Heart right ventricle (tissue), 16 donors: ENCODE data around the gene PRDM15. TPM values are rescaled to one million over a fixed set of nuclear protein-coding genes. Genes with fewer than 3 reads are reported as not detected.
A peak's percentile ranks its signal among the peaks of the same experiment; 100 is the strongest.

ENCODE experiments used
- ATAC-seq, 8 donors: fragments of 200-7000 bp; cut with Tn5 transposase; one replicate each; pipeline ENCODE4 v1.9.1; 2020; ENCODE audit warnings: mild to moderate bottlenecking in 8 of 8, moderate library complexity in 8 of 8, moderate number of reproducible peaks in 1 of 8
- DNase-seq, 2 donors: peaks; one replicate each; pipeline ENCODE4 v3.0.0-alpha.2; 2020
- H3K27ac ChIP-seq, 10 donors: fragments of 200-600 bp; sonication (generic) in 2 of 10; one replicate each; pipeline versions ENCODE4 v1.5.0 to v1.8.0; 2020 to 2022; ENCODE audit warnings: mild to moderate bottlenecking in 3 of 10
- H3K27me3 ChIP-seq, 7 donors: fragments of 200-600 bp; one replicate each; pipeline ENCODE4 v1.8.0; 2021 to 2022; ENCODE audit warnings: mild to moderate bottlenecking in 2 of 7
- H3K36me3 ChIP-seq, 9 donors: fragments of 200-600 bp; sonication (generic) in 1 of 9; one replicate each; pipeline versions ENCODE4 v1.5.0 to v1.8.0; 2020 to 2022; ENCODE audit warnings: mild to moderate bottlenecking in 2 of 9
- H3K4me1 ChIP-seq, 9 donors: fragments of 200-600 bp; sonication (generic) in 1 of 9; one replicate each; pipeline versions ENCODE4 v1.5.0 to v1.8.0; 2020 to 2022; ENCODE audit warnings: mild to moderate bottlenecking in 4 of 9
- H3K4me3 ChIP-seq, 10 donors: fragments of 200-600 bp; sonication (generic) in 2 of 10; one replicate each; pipeline versions ENCODE4 v1.5.0 to v1.8.0; 2020 to 2022; ENCODE audit warnings: mild to moderate bottlenecking in 7 of 10, moderate library complexity in 2 of 10
- H3K9me3 ChIP-seq, 11 donors: fragments of 200-600 bp in 10 of 11; sonication (generic) in 2 of 11; one replicate each; pipeline versions ENCODE4 v1.5.0 to v1.8.0; 2013 to 2022; ENCODE audit warnings: mild to moderate bottlenecking in 2 of 11, control low read depth in 1 of 11, moderate library complexity in 1 of 11
- whole genome bisulfite sequencing, 2 donors: extraction: QIAGEN DNeasy Blood & Tissue Kit; methylation state at CpG; one replicate each; pipeline ENCODE4 v1.1.7; 2013; ENCODE audit warnings: inconsistent platforms in 1 of 2; 5-methylcytosine and 5-hydroxymethylcytosine counted together
- intact Hi-C, 10 donors: fragments of 100-400 bp; cut with DNase I; formaldehyde crosslinking; loops; one replicate each; pipeline versions ENCODE4 v1.11.1 to v1.14.2; 2022
- polyA plus RNA-seq, 2 donors: library from polyadenylated mRNA; stranded (reverse); fragments of 200-250 nt; gene quantifications; one replicate each; pipeline ENCODE4 v1.2.3, GENCODE V29; 2013
- total RNA-seq, 10 donors: library from RNA; stranded (reverse); fragmentation: NEBNext Ultra II Directional in 3 of 10; extraction: Animal tissue kit (Norgen Biotek cat#: 25700) in 3 of 10; gene quantifications; one replicate each; pipeline versions ENCODE4 v1.2.1 to v1.2.4, GENCODE V29; 2021 to 2023
- TF ChIP-seq, protein P1 (sequence below), 9 donors: fragments of 200-600 bp; sonication (generic) in 2 of 9; IDR thresholded peaks; one replicate each; pipeline versions ENCODE4 v1.5.0 to v1.8.0; 2021 to 2022; ENCODE audit warnings: antibody characterized with exemption in 9 of 9, mild to moderate bottlenecking in 5 of 9, moderate library complexity in 1 of 9
- donor health status: Arrhythmogenic right ventricular cardiomyopathy.
- donor health status: ischemic (EF 13 %, LVEDD 7.1; RV severe dilation, severe dysfunction).
- donor health status: healthy with polysubstance abuse.
- donor health status: DM: no; HTN: yes; CAD: no.
- donor health status: DM: no; HTN: no; CAD: no.
- donor health status: ischemic (EF 25% LVEDD 6.9; RV normal size, moderate dysfunction).
- donor health status: ischemic (EF 25% LVEDD 5.7; RV mildly dilated, moderate dysfunction).
- donor health status: healthy.
- donor health status: DM: yes; HTN: yes; CAD: no.
- donor health status: Ischemic cardiomyopathy.
- donor health status: ischemic (EF 35%, LVEDD 5.7; RV mildly dilated, moderate dysfunction).
- donor health status: nonischemic (EF 11% LVEDD 7.7; RV severe dilation, severe dysfunction).
- donor health status: DM: yes; HTN: yes; CAD: no.
- donor health status: PGD.
- donor health status: ischemic (EF 29% LVEDD 5.4; RV normal size, mild dysfunction).
- donor health status: nonischemic (EF 23%, LVEDD 6.1; RV moderate dilation, normal function).

The PRDM15 gene
- total and polyA plus RNA-seq, 12 donors, result 1.0 to 5.8 (median 3.2) TPM

DNA sequence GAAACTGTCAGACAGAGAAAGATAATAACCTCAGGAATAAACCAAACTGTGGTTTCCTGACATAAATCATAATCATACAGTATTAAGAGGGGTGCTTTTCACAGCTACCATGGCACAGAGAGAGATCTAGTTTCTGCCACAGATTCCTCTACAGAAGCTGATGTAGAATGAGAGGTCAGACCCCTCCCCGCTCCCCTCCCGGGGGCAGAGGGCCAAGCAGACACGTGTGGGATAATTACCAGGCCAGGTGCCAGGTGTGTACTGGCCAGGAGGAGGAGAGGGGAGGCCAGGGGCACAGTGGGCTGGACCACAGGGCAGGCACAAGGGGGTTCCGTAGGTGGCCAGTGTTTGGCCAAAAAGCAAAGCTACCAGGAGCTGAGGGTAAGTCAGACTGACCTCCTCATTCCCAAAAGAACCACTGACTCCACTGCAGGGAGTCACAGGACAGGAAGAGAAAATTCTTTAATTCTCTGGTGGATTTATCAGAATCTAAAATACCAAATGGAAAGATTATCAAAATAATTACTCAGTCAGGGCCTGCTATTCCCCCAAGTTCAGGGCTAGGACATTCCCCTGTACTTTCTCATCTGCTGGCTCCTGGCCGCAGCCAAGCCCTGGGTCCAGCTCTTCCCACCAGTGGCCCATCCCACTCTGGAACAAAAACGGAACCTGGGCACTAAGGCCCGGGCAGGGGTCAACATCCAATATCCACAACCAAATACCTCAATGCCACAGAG is 44.7 kb upstream of the PRDM15 start:
- H3K4me3 ChIP-seq, result peak overlapping the region in 3 of 10 donors; percentile 8 to 12 (median 10)
- TF ChIP-seq, protein P1, sequence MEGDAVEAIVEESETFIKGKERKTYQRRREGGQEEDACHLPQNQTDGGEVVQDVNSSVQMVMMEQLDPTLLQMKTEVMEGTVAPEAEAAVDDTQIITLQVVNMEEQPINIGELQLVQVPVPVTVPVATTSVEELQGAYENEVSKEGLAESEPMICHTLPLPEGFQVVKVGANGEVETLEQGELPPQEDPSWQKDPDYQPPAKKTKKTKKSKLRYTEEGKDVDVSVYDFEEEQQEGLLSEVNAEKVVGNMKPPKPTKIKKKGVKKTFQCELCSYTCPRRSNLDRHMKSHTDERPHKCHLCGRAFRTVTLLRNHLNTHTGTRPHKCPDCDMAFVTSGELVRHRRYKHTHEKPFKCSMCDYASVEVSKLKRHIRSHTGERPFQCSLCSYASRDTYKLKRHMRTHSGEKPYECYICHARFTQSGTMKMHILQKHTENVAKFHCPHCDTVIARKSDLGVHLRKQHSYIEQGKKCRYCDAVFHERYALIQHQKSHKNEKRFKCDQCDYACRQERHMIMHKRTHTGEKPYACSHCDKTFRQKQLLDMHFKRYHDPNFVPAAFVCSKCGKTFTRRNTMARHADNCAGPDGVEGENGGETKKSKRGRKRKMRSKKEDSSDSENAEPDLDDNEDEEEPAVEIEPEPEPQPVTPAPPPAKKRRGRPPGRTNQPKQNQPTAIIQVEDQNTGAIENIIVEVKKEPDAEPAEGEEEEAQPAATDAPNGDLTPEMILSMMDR (IDR thresholded peaks at IDR 0.05), result no peak
- DNase-seq (peak in 1 of 2 donors; percentile 42), ATAC-seq (peak; percentile 53 to 86 (median 69))
- intact Hi-C loops, result no loop called here
- H3K4me1 ChIP-seq, result peaks cover 6 to 79% (median 64%) of the 10 kb centered on the region in 9 donors
- peak overlapping the region; percentile 66 to 94 (median 84) for H3K27ac ChIP-seq
- peaks cover 0 to 5% (median 0%) of the 10 kb centered on the region in 9 donors for H3K36me3 ChIP-seq
- 43 to 57% methylated on average over 7 of the region's 7 CpGs for WGBS, 2 donors
- no peaks in the 10 kb centered on the region for H3K27me3 ChIP-seq
- no peaks in the 10 kb centered on the region for H3K9me3 ChIP-seq

DNA sequence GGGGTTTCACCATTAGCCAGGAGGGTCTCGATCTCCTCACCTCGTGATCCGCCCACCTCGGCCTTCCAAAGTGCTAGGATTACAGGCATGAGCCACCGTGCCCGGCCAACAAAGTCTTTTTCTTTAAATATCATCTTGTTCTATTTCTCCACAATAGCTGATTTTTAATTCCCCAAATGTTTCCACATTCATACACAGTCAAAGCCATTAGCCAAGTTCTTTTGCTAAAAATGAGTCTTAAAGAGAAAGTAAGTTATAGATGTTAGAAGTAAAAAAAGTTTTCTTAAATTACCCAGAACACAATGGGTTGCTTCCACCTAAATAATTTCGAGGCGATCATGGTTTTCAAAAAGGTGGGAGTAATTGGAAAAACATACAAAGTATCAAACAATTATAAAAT is 44.0 kb upstream of the PRDM15 start:
- Histone ChIP-seq H3K9me3 (no peaks in the 10 kb centered on the region), H3K36me3 (peaks cover 0 to 11% (median 4%) of the 10 kb centered on the region in 9 donors), H3K27ac (peak overlapping the region; percentile 66 to 94 (median 84)), H3K4me3 (peak overlapping the region in 1 of 10 donors; percentile 8), H3K27me3 (no peaks in the 10 kb centered on the region), H3K4me1 (peaks cover 6 to 73% (median 61%) of the 10 kb centered on the region in 9 donors)
- TF ChIP-seq, protein P1 (IDR thresholded peaks at IDR 0.05), result no peak
- DNase-seq (no peak), ATAC-seq (no peak)
- WGBS, 2 donors, result 60 to 82% methylated on average over 8 of the region's 8 CpGs
- intact Hi-C loops, result no loop called here

DNA sequence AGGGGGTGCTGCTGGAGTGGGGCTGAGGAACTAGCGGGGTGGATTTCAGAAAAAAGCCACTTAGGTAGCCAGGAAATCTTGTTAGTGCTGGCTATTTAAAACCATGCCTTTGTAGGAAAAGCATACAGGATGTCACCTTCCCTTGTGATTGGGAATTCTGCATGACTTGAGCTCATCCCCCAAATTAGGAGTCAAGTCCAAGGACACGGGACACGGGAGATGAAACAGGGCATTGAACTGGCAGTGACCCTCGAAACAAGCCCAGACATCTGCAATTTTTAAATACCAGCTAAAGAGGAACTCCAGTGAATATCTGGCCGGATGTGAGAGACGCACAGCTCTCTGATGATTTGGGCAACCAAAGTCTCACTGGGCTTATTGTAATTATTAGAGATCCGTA is 41.9 kb upstream of the PRDM15 start:
- TF ChIP-seq, protein P1 (IDR thresholded peaks at IDR 0.05), result no peak
- Histone ChIP-seq H3K4me3 (no peak overlapping the region), H3K27ac (peak overlapping the region in 5 of 10 donors; percentile 5 to 89 (median 17)), H3K36me3 (peaks cover 0 to 32% (median 18%) of the 10 kb centered on the region in 9 donors), H3K4me1 (peaks cover 6 to 59% (median 45%) of the 10 kb centered on the region in 9 donors), H3K27me3 (no peaks in the 10 kb centered on the region), H3K9me3 (no peaks in the 10 kb centered on the region)
- DNase-seq, result no peak
- intact Hi-C loops, result no loop called here
- 37 to 51% methylated on average over 7 of the region's 7 CpGs for WGBS, 2 donors
- ATAC-seq, result peak in 1 of 8 donors; percentile 13

DNA sequence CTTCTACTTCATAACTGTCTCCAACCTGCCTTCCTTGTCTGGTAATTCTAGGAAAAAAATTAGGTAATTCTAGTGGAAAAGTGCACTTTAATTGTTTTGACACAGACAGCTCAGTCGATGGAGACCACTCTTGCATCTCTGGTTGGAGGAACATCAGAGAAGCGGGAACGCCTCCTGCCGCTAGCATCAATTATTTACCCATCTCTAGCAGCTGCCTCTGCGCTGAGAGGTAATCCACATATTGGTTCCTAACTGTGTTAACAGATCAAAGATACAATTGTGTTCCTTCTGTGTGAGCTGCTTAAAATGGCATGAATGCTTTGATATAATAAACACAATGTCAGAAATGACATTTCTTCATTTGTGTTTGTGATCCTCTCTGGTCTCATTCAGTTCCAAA is 41.3 kb upstream of the PRDM15 start:
- intact Hi-C loops, result no loop called here
- Histone ChIP-seq H3K4me3 (no peak overlapping the region), H3K4me1 (peaks cover 2 to 53% (median 39%) of the 10 kb centered on the region in 9 donors), H3K9me3 (no peaks in the 10 kb centered on the region), H3K27me3 (no peaks in the 10 kb centered on the region), H3K27ac (peak overlapping the region in 2 of 10 donors; percentile 9 to 89), H3K36me3 (peaks cover 0 to 38% (median 23%) of the 10 kb centered on the region in 9 donors)
- no peak for DNase-seq
- ATAC-seq, result no peak
- TF ChIP-seq, protein P1 (IDR thresholded peaks at IDR 0.05), result no peak
- 84 to 89% methylated on average over 5 of the region's 5 CpGs for WGBS, 2 donors
